Neural cell (in vitro differentiated cells): ENCODE data around the gene SFI1.

ENCODE experiments used
- POLR2AphosphoS5 ChIP-seq: IDR thresholded peaks from 2 replicates; pipeline ENCODE4 v1.6.1; 2012
- TF ChIP-seq, protein P1 (sequence below): fragments of 450-650 bp; IDR thresholded peaks from 2 replicates; pipeline ENCODE4 v1.5.1; 2014; ENCODE audit warnings: antibody characterized with exemption, mild to moderate bottlenecking, moderate library complexity; ENCODE audit not compliant: poor library complexity, severe bottlenecking

DNA sequence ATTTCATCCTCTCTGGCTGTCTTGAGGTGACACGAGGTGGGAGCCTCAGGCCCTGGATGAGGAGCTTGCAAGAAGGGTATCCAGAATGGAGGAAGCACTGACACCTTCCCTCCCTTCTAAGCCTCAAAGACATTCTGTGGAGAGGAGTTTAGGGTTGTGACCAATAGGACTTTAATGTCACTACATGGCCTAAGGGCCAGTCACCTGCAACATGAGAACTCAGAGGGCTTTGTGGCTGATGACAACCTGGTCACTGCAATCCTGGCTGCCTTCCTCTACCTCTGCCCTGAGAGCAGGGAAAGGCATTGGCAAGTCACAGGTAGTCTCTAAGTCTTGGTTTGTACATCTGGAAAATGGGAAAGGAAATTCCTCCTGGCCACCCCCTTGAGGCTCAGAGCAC is 132.0 kb downstream of the SFI1 start:
- TF ChIP-seq, protein P1, sequence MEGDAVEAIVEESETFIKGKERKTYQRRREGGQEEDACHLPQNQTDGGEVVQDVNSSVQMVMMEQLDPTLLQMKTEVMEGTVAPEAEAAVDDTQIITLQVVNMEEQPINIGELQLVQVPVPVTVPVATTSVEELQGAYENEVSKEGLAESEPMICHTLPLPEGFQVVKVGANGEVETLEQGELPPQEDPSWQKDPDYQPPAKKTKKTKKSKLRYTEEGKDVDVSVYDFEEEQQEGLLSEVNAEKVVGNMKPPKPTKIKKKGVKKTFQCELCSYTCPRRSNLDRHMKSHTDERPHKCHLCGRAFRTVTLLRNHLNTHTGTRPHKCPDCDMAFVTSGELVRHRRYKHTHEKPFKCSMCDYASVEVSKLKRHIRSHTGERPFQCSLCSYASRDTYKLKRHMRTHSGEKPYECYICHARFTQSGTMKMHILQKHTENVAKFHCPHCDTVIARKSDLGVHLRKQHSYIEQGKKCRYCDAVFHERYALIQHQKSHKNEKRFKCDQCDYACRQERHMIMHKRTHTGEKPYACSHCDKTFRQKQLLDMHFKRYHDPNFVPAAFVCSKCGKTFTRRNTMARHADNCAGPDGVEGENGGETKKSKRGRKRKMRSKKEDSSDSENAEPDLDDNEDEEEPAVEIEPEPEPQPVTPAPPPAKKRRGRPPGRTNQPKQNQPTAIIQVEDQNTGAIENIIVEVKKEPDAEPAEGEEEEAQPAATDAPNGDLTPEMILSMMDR = no peak
- no peak for TF ChIP-seq POLR2AphosphoS5
